ENCODE measurements around the gene EMID1. TPM values are rescaled to one million over a fixed set of nuclear protein-coding genes. Genes with fewer than 3 reads are reported as not detected.
"Not testable (repeated sequence)": the region's sequence is repeated elsewhere in the genome, so short reads cannot be mapped to it uniquely, and the experiment has no call there.

EMID1 gene
- polyA plus RNA-seq, 1 experiment, result 1.1 TPM

DNA sequence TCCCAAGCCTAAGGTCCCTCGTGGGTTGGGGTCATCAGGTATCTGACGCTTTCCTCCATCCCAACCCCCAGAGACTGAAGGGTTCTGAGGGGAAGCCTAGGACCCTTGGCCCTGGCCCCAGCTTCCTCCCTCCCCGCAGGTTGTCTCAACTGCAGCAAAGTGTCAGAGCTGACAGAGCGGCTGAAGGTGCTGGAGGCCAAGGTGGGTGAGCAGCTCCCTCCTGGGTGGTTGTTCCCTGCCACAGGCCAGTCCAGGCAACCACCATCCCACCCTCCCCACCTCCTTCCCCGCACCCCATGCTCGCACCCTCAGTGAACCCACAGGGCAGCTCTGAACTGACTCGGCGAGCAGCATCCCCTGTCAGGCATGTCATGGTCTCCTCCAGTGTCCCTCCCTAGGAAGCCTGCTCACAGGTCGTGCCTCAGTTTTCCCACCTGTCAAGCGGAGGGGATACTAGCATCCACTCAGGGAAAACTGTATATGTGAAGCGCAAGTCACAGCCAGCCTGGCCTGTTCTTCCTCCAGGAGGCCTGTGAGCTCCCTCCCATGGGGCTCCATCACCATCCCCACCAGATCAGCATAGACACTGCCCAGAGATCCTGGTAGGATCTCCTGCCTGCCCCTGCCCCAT is 20.8 kb downstream of the EMID1 start:
- peaks cover 12% of the 10 kb centered on the region for H3K27me3 ChIP-seq (ENCODE audit: control insufficient read depth, insufficient read depth, low read length)
- H3K4me3 ChIP-seq (ENCODE audit: low read depth, low read length), result no peak overlapping the region
- H3K9me3 ChIP-seq (ENCODE audit: control insufficient read depth, insufficient read depth, low read length), result no peaks in the 10 kb centered on the region
- CTCF ChIA-PET, result interaction anchor here (0.6 to 2.0 kb wide), 4 partner anchors 17 to 1280 kb away, joined by 3 to 10 read pairs (median 6); no protein-coding TSS in a partner anchor
- POLR2A ChIA-PET, result no interaction called here
- TF ChIP-seq, protein P1, sequence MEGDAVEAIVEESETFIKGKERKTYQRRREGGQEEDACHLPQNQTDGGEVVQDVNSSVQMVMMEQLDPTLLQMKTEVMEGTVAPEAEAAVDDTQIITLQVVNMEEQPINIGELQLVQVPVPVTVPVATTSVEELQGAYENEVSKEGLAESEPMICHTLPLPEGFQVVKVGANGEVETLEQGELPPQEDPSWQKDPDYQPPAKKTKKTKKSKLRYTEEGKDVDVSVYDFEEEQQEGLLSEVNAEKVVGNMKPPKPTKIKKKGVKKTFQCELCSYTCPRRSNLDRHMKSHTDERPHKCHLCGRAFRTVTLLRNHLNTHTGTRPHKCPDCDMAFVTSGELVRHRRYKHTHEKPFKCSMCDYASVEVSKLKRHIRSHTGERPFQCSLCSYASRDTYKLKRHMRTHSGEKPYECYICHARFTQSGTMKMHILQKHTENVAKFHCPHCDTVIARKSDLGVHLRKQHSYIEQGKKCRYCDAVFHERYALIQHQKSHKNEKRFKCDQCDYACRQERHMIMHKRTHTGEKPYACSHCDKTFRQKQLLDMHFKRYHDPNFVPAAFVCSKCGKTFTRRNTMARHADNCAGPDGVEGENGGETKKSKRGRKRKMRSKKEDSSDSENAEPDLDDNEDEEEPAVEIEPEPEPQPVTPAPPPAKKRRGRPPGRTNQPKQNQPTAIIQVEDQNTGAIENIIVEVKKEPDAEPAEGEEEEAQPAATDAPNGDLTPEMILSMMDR (IDR thresholded peaks at IDR 0.05; ENCODE audit: low read depth, low read length), result no peak
- no peak overlapping the region for H3K27ac ChIP-seq (ENCODE audit: low read depth, low read length)
- DNase-seq (ENCODE audit: low read depth, low spot score), result no peak

DNA sequence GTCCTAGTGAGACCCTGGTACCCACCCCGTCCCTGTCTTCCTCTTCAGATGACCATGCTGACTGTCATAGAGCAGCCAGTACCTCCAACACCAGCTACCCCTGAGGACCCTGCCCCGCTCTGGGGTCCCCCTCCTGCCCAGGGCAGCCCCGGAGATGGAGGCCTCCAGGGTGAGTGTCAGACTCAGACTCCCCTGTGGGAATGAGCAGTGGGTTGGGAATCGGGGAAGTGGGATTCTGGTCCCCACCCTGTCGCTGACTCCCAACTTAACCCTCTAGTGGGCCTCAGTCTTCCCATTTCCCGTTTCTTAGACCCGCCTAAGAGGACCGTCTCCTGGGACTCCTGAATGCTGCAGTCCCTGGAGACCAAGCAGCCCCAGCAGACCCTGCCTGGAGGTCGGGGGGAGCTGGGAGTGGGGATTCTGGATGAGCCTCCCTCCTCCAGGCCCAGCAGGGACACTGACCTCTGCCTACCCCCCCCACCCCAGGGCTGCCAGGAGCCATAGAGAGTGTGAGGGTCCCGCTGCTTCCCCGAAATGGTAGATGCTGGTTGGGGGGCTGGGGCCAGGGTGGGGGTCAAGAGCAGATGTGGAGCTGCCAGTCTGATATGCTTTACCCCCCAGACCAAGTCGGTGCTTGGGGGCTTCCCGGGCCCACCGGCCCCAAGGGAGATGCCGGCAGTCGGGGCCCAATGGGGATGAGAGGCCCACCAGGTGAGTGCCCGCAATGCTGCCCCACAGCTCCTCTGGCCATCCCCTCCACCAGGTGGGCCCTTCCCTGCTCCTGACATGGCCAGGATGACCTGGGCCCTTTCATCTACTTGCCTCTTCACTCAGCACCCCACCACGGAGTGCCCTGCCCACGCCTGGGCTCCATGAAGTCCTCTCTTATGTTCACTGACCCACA is 25.5 kb downstream of the EMID1 start:
- Histone ChIP-seq H3K9me3 (ENCODE audit: control insufficient read depth, insufficient read depth, low read length) (peaks cover 6% of the 10 kb centered on the region), H3K27me3 (ENCODE audit: control insufficient read depth, insufficient read depth, low read length) (peaks cover 14% of the 10 kb centered on the region), H3K27ac (ENCODE audit: low read depth, low read length) (no peak overlapping the region), H3K4me3 (ENCODE audit: low read depth, low read length) (no peak overlapping the region)
- DNase-seq (ENCODE audit: low read depth, low spot score), result no peak
- ChIA-PET CTCF (no interaction called here), POLR2A (no interaction called here)
- TF ChIP-seq, protein P1 (IDR thresholded peaks at IDR 0.05; ENCODE audit: low read depth, low read length), result no peak

DNA sequence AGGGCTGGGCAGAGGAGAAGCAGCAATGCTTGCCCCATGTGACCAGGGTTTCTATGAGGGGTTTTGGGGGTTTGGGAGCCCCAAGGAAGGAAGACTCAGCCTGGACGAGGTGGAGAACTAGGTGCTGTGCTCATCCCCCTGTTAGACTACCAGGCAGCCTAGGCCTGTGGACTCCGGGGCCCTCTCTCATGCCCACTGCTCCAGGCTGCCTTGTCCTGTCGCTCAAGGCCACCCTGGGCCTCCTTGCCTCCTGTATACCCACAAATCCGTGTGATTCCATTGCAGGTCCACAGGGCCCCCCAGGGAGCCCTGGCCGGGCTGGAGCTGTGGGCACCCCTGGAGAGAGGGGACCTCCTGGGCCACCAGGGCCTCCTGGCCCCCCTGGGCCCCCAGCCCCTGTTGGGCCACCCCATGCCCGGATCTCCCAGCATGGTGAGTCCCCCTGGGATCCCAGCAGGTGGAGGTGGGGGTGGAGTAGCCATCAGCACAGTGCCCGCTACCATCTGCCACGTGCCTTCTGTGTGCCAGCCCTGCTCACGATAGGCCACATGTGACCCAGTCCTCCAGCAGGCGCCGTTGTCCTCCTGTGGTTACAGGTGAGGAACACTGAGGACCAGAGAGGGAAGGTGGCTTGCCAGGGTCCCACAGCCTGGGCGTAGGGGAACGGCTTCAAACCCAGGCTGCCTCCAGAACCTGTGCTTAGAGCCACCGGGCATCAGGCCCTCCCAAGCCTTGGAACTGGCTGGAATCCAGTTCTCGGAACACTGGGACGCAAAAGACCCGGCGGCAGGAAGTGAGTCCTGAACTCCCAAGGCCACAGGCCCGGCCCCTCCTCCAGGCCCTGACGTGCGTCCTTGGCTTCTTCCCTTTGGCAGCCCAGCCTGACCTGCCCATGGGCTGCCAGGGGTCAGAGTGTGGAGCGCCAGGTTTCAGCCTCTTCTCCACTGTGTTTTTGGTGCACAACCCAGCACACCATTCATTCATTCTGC is 26.6 kb downstream of the EMID1 start:
- ChIA-PET CTCF (no interaction called here), POLR2A (no interaction called here)
- no peak overlapping the region for H3K27ac ChIP-seq (ENCODE audit: low read depth, low read length)
- peaks cover 6% of the 10 kb centered on the region for H3K9me3 ChIP-seq (ENCODE audit: control insufficient read depth, insufficient read depth, low read length)
- DNase-seq (ENCODE audit: low read depth, low spot score), result no peak
- H3K27me3 ChIP-seq (ENCODE audit: control insufficient read depth, insufficient read depth, low read length), result peaks cover 12% of the 10 kb centered on the region
- no peak overlapping the region for H3K4me3 ChIP-seq (ENCODE audit: low read depth, low read length)
- TF ChIP-seq, protein P1 (IDR thresholded peaks at IDR 0.05; ENCODE audit: low read depth, low read length), result no peak

DNA sequence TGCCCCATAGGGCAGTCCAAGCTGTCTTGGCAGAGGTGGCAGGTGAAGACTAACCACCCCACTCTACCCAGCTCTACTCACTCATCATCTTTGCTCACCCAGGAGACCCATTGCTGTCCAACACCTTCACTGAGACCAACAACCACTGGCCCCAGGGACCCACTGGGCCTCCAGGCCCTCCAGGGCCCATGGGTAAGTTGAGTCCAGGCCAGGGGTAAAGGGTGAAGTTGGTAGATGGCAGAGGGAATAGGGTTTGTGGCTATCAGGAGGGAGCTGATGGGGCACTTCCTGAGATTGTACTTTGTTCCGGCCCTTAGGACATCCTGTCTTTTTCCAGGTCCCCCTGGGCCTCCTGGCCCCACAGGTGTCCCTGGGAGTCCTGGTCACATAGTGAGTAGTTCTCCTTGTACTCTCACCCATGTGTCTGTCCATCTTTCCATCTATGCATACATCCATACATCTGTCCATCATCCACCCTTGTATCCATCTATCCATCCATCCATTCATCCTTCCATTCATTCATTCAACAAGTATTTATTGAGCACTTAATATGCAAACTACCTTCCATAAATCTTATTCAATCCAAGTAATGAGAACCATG is 27.7 kb downstream of the EMID1 start:
- CTCF ChIA-PET, result interaction anchor here (0.6 to 2.0 kb wide), 2 partner anchors 12 to 377 kb away, joined by 3 to 11 read pairs; no protein-coding TSS in a partner anchor
- no peak for DNase-seq (ENCODE audit: low read depth, low spot score)

DNA sequence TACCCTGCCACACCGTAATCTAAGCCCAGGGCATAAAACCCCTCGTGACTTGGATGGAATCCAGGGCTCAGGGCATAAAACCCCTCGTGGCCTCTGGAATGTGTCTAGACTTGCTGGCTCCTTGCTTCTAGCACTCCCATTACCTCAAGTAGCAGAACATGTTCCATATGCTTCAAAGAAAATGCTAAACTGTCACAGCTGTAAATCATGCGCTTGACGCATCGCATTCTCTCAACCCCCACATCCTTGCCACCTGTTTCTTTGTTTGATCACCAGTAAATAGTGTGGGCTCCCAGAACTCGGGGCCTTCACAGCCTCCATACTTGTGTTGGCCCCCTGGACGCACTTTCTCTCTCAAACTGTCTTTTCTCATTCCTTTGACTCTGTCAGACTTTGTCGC is 34.8 kb downstream of the EMID1 start:
- H3K27me3 ChIP-seq (ENCODE audit: control insufficient read depth, insufficient read depth, low read length); H3K9me3 ChIP-seq (ENCODE audit: control insufficient read depth, insufficient read depth, low read length); H3K27ac ChIP-seq (ENCODE audit: low read depth, low read length); H3K4me3 ChIP-seq (ENCODE audit: low read depth, low read length); DNase-seq (ENCODE audit: low read depth, low spot score); CTCF ChIA-PET; POLR2A ChIA-PET: not testable (repeated sequence)

More for the DNA sequence above, 27.7 kb downstream of the EMID1 start:
- Histone ChIP-seq H3K9me3 (ENCODE audit: control insufficient read depth, insufficient read depth, low read length) (peaks cover 6% of the 10 kb centered on the region), H3K27ac (ENCODE audit: low read depth, low read length) (no peak overlapping the region), H3K4me3 (ENCODE audit: low read depth, low read length) (no peak overlapping the region), H3K27me3 (ENCODE audit: control insufficient read depth, insufficient read depth, low read length) (peaks cover 12% of the 10 kb centered on the region)
- TF ChIP-seq, protein P1 (IDR thresholded peaks at IDR 0.05; ENCODE audit: low read depth, low read length), result no peak
- POLR2A ChIA-PET, result no interaction called here
